BE2C (cell line): ENCODE data around the gene SPTAN1.
A peak's percentile ranks its signal among the peaks of the same experiment; 100 is the strongest.
"Not testable (repeated sequence)": the region's sequence is repeated elsewhere in the genome, so short reads cannot be mapped to it uniquely, and the experiment has no call there.

Experiments used
- DNase-seq: peaks from one replicate; pipeline ENCODE4 v3.0.0-alpha.2; 2020
- H3K27me3 ChIP-seq: fragments of 250-450 bp; sonication (Bioruptor Pico); 2 replicates; pipeline ENCODE4 v1.5.1; 2020; ENCODE audit warnings: mild to moderate bottlenecking
- H3K36me3 ChIP-seq: fragments of 250-450 bp; sonication (Bioruptor Pico); 2 replicates; pipeline ENCODE4 v1.5.1; 2020; ENCODE audit warnings: mild to moderate bottlenecking
- H3K4me1 ChIP-seq: fragments of 250-450 bp; sonication (Bioruptor Pico); 2 replicates; pipeline ENCODE4 v1.5.1; 2020
- H3K4me3 ChIP-seq: 2 replicates; pipeline ENCODE4 v1.5.1; 2011; ENCODE audit warnings: low read depth, low read length
- H3K9me3 ChIP-seq: fragments of 250-450 bp; sonication (Bioruptor Pico); 2 replicates; pipeline ENCODE4 v1.5.1; 2020
- CTCF ChIP-seq: IDR thresholded peaks from 2 replicates; pipeline ENCODE4 v1.5.1; 2012; ENCODE audit warnings: mild to moderate bottlenecking, low read depth, low read length

Gene SPTAN1

DNA sequence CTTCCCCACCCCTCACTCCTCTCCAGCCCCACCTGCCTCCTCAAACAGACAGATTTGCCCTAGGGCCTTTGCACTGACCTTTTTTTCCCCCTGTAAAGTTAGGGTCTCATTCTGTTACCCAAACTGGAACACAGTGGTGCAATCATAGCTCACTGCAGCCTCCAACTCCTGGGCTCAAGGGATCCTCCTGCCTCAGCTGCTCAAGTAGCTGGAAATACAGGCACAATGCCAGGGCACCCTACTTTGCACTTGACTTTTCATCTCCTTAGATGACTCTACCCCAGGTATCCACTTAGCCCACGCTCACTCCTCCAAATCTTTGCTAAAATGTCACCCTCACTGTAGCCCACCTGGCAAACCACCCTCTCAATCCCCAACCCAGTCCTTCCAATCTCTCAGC is 102.1 kb downstream of the SPTAN1 start:
- no peaks in the 10 kb centered on the region for H3K4me1 ChIP-seq
- H3K36me3 ChIP-seq = no peaks in the 10 kb centered on the region; the same call in 1 of the 2 replicates
- no peak for TF ChIP-seq CTCF
- no peaks in the 10 kb centered on the region for H3K27me3 ChIP-seq
- no peaks in the 10 kb centered on the region for H3K9me3 ChIP-seq
- DNase-seq = no peak
- H3K4me3 ChIP-seq = no peak overlapping the region

- Histone ChIP-seq H3K9me3 (no peaks in the 10 kb centered on the region), H3K36me3 (no peaks in the 10 kb centered on the region; the same call in 1 of the 2 replicates), H3K27me3 (no peaks in the 10 kb centered on the region), H3K4me1 (no peaks in the 10 kb centered on the region), H3K4me3 (peak within 1 kb of the TSS; percentile 69)
- TF ChIP-seq CTCF = no peak
- DNase-seq = peak; percentile 95
Measured at GRCh38 chr9:128656416-128657343, 104.3 kb downstream of the SPTAN1 start, which contains the start of gene DYNC2I2. Gene DYNC2I2, minus strand, starts transcription at chr9:128656847. Its CDS starts 121 bp downstream, at chr9:128656726.

DNA sequence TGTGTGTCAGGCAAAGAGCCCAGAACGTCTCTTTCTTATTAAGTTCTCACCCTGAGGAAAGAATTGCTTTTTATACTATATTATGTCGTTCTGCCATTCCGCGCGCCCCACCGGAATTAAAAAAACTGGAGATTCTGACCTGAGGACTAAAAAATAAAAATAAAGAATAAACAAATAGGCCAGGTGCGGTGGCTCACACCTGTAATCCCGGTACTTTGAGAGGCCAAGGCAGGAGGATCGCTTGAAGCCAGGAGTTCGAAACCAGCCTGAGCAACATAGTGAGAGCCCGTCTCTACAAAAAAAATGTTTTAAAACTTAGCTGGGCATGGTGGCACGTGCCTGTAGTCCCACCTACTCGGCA is 104.9 kb downstream of the SPTAN1 start:
- DNase-seq = no peak
- Histone ChIP-seq H3K4me1 (no peaks in the 10 kb centered on the region), H3K36me3 (no peaks in the 10 kb centered on the region; the same call in 1 of the 2 replicates), H3K27me3 (no peaks in the 10 kb centered on the region), H3K4me3 (peak overlapping the region; percentile 69; the same call in 1 of the 2 replicates), H3K9me3 (no peaks in the 10 kb centered on the region)
- TF ChIP-seq CTCF = no peak

DNA sequence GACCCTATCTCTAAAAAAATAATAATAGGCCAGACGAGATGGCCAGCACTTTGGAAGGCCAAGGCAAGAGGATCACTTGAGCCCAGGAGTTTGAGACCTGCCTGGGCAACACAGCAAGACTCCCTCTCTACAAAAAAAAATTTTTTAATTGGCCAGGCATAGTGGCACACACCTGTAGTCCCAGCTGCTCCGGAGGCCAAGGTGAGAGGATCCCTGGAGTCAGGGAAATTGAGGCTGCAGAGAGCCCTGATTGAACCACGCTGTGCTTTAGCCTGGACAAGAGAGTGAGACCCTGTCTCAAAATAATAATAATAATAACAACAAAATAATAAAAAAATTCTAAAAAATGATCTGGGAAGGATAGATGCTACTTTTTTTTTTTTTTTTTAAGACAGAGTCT is 105.4 kb downstream of the SPTAN1 start:
- no peaks in the 10 kb centered on the region for H3K4me1 ChIP-seq
- no peaks in the 10 kb centered on the region for H3K9me3 ChIP-seq
- no peak for TF ChIP-seq CTCF
- H3K36me3 ChIP-seq = no peaks in the 10 kb centered on the region; the same call in 1 of the 2 replicates
- no peak overlapping the region for H3K4me3 ChIP-seq
- no peaks in the 10 kb centered on the region for H3K27me3 ChIP-seq
- no peak for DNase-seq

DNA sequence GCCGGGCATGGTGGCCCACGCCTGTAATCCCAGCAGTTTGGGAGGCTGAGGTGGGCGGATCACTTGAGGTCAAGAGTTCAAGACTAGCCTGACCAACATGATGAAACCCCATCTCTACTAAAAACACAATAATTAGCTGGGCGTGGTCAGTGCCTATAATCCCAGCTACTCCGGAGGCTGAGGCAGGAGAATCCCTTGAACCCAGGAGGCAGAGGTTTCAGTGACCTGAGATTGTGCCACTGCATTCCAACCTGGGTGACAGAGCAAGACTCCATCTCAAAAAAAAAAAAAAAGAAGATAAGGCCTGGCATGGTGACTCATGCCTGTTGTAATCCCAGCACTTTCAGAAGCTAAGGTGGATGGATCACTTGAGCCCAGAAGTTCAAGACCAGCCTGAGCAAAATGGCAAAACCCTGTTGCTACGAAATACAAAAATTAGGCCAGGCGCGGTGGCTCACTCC is 114.1 kb downstream of the SPTAN1 start:
- not testable (repeated sequence) for H3K36me3 ChIP-seq, DNase-seq, H3K4me1 ChIP-seq, H3K27me3 ChIP-seq, H3K4me3 ChIP-seq, H3K9me3 ChIP-seq

DNA sequence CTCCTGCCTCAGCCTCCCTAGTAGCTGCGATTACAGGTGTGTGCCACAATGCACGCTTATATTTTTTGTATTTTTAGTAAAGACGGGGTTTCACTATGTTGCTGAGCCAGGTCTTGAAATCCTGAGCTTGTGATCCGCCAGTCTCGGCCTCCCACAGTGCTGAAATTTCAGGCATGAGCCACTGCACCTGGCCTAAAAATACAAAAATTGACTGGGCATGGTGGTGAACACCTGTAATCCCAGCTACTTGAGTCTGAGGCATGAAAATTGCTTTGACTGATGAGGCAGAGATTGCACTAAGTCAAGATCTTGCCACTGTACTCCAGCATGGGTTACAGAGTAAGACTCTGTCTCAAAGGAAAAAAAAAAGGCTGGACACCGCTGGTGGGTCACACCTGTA is 117.4 kb downstream of the SPTAN1 start:
- DNase-seq = no peak
- TF ChIP-seq CTCF = no peak
- no peak overlapping the region for H3K4me3 ChIP-seq

More for the DNA sequence above, 117.4 kb downstream of the SPTAN1 start:
- Histone ChIP-seq H3K4me1 (no peaks in the 10 kb centered on the region), H3K36me3 (no peaks in the 10 kb centered on the region), H3K27me3 (no peaks in the 10 kb centered on the region), H3K9me3 (no peaks in the 10 kb centered on the region)
